ENCODE data around the gene CPVL.

GRCh38 chr7:29007127-29007526 lies 139.2 kb downstream of the CPVL start:
- TF ChIP-seq CTCF (IDR thresholded peaks at IDR 0.05; ENCODE audit: low read depth, low read length, poor library complexity, severe bottlenecking) (no peak), EZH2phosphoT487 (IDR thresholded peaks at IDR 0.05; ENCODE audit: borderline replicate concordance, low read length) (no peak)
